A673 (cell line): Measurements from ENCODE around the gene ECSCR.

Source experiments
- EZH2 ChIP-seq: fragments of 200-600 bp; sonication (generic); IDR thresholded peaks from 2 replicates; pipeline ENCODE4 v1.6.1; 2017; ENCODE audit warnings: borderline replicate concordance, low read depth, mild to moderate bottlenecking, mixed read lengths, antibody characterized with exemption, low read length; ENCODE audit not compliant: poor library complexity, severe bottlenecking
- TF ChIP-seq, protein P1 (sequence below): fragments of 300-800, 200-600 bp; sonication (generic); conservative IDR thresholded peaks from 2 replicates; pipeline ENCODE4 v1.5.1; 2017; ENCODE audit warnings: low read depth, mild to moderate bottlenecking, antibody characterized with exemption, low read length, moderate library complexity, mixed read lengths

DNA sequence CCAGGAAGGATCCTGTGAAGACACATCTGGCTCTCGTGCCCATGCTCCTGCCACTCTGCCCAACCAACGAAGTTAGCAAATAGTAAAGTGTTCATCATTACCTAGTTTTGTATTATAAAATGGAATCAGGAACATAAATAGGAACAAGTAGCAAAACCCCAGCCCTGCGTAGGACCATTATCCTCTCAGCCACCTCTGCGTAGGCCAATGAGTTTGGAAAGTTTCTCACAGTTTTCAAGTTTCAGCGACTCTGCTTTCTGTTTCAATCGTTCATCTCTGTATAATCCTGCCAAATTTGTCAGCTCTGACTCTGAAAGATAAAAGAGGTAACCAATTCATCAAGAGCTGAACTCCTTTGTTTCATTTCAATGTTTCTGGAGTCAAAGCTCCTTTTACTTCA lies 48.6 kb downstream of the ECSCR start:
- TF ChIP-seq, protein P1, sequence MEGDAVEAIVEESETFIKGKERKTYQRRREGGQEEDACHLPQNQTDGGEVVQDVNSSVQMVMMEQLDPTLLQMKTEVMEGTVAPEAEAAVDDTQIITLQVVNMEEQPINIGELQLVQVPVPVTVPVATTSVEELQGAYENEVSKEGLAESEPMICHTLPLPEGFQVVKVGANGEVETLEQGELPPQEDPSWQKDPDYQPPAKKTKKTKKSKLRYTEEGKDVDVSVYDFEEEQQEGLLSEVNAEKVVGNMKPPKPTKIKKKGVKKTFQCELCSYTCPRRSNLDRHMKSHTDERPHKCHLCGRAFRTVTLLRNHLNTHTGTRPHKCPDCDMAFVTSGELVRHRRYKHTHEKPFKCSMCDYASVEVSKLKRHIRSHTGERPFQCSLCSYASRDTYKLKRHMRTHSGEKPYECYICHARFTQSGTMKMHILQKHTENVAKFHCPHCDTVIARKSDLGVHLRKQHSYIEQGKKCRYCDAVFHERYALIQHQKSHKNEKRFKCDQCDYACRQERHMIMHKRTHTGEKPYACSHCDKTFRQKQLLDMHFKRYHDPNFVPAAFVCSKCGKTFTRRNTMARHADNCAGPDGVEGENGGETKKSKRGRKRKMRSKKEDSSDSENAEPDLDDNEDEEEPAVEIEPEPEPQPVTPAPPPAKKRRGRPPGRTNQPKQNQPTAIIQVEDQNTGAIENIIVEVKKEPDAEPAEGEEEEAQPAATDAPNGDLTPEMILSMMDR, result no peak
- TF ChIP-seq EZH2, result no peak
